ENCODE data around the gene CD2AP. TPM values are rescaled to one million over a fixed set of nuclear protein-coding genes. Genes with fewer than 3 reads are reported as not detected.

CD2AP gene
- total RNA-seq, 1 donor from 2014 or later: 40.3 TPM

DNA sequence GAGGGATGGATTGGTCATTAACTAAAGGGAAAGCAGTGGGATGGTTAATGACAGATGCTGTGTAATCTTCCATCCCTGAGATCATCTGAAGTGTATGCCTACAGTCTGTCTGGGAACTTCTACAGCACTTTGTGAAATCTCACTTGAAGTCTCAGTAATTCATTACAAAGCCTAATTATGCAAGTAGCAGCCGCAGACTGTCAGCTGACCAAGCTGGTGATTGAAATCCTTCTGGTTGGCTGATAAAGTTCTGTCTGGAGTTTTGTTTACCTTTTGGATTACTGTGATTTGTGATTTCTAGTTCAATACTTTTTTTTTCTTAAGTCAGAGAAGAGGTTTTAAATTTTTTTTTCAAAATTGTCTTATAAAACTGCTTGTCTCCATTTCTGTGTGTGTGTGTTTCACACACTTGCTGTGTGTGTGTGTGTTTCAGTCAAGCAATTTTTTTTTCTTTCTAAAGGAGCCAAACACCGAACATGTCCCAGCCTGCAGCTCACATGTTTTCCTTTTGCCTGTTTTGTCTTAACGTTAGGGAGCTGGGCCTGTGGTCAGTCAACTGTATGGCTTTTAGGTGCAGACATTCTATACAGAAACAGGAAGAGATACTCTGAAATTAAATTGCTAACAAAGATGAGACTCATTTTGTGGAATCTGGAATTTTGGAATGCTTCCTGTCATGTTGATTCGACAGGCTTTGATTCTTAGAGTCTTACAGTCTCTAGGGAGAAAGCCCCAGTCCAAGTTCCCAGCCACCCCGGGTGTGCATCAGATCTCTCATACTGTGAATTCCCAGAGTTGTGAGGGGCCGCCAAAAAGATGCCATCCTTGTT lies 192.3 kb downstream of the CD2AP start:
- Mint-ChIP-seq H3K27me3 (ENCODE audit: unreplicated experiment) (peaks cover 4% of the 10 kb centered on the region), H3K9me3 (ENCODE audit: unreplicated experiment) (no peaks in the 10 kb centered on the region), H3K36me3 (ENCODE audit: low read depth, unreplicated experiment) (no peaks in the 10 kb centered on the region), H3K4me3 (ENCODE audit: unreplicated experiment) (no peak overlapping the region), H3K4me1 (ENCODE audit: unreplicated experiment) (peaks cover 6% of the 10 kb centered on the region), H3K27ac (ENCODE audit: unreplicated experiment) (no peak overlapping the region)
- no peak for DNase-seq (ENCODE audit: low spot score)
- TF ChIP-seq, protein P1, sequence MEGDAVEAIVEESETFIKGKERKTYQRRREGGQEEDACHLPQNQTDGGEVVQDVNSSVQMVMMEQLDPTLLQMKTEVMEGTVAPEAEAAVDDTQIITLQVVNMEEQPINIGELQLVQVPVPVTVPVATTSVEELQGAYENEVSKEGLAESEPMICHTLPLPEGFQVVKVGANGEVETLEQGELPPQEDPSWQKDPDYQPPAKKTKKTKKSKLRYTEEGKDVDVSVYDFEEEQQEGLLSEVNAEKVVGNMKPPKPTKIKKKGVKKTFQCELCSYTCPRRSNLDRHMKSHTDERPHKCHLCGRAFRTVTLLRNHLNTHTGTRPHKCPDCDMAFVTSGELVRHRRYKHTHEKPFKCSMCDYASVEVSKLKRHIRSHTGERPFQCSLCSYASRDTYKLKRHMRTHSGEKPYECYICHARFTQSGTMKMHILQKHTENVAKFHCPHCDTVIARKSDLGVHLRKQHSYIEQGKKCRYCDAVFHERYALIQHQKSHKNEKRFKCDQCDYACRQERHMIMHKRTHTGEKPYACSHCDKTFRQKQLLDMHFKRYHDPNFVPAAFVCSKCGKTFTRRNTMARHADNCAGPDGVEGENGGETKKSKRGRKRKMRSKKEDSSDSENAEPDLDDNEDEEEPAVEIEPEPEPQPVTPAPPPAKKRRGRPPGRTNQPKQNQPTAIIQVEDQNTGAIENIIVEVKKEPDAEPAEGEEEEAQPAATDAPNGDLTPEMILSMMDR (IDR thresholded peaks at IDR 0.05; ENCODE audit: unreplicated experiment): no peak

DNA sequence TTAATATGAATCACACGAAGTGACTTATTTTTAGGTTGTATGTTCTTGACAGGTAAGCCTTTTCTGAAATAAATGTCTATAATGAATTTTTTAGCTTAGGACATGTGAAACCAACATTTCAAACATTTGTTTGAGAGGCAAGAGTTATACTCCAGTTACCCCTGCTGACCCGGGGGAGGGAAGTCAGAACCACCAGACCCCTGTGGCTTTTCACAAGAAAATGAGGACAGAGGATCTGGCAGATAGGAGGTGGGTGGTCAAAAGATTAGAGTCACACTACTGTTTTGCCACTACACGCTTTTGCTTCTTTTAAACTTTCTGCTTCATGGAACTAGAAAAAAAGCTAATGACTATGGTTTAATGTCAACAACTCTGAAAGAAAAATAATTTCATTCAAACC lies 193.3 kb downstream of the CD2AP start:
- Mint-ChIP-seq H3K36me3 (ENCODE audit: low read depth, unreplicated experiment) (no peaks in the 10 kb centered on the region), H3K4me3 (ENCODE audit: unreplicated experiment) (no peak overlapping the region), H3K4me1 (ENCODE audit: unreplicated experiment) (peaks cover 6% of the 10 kb centered on the region), H3K27ac (ENCODE audit: unreplicated experiment) (no peak overlapping the region), H3K9me3 (ENCODE audit: unreplicated experiment) (no peaks in the 10 kb centered on the region), H3K27me3 (ENCODE audit: unreplicated experiment) (peaks cover 5% of the 10 kb centered on the region)
- TF ChIP-seq, protein P1 (IDR thresholded peaks at IDR 0.05; ENCODE audit: unreplicated experiment): no peak
- DNase-seq (ENCODE audit: low spot score): no peak

DNA sequence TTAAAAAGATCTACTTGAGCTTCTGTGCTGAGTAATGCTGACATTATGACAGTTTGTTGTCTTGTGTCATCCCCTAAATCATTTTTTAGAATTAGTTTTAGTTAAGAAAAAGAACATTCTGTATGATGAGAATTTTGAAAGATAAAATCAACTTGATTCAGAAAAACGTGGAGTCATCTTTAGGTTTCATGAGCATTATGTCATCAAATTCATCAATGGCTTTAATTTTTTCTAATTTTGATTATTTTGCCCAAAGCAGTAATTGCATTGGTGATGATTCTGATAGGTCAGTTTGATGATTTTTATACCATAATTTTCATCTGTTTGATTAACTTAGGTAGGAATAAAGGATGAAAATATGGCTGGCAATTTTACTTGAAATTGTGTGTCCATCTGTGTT lies 194.2 kb downstream of the CD2AP start:
- no peak for DNase-seq (ENCODE audit: low spot score)
- TF ChIP-seq, protein P1 (IDR thresholded peaks at IDR 0.05; ENCODE audit: unreplicated experiment): no peak
- Mint-ChIP-seq H3K4me3 (ENCODE audit: unreplicated experiment) (no peak overlapping the region), H3K36me3 (ENCODE audit: low read depth, unreplicated experiment) (no peaks in the 10 kb centered on the region), H3K27ac (ENCODE audit: unreplicated experiment) (no peak overlapping the region), H3K27me3 (ENCODE audit: unreplicated experiment) (peaks cover 3% of the 10 kb centered on the region), H3K4me1 (ENCODE audit: unreplicated experiment) (peaks cover 6% of the 10 kb centered on the region), H3K9me3 (ENCODE audit: unreplicated experiment) (no peaks in the 10 kb centered on the region)

DNA sequence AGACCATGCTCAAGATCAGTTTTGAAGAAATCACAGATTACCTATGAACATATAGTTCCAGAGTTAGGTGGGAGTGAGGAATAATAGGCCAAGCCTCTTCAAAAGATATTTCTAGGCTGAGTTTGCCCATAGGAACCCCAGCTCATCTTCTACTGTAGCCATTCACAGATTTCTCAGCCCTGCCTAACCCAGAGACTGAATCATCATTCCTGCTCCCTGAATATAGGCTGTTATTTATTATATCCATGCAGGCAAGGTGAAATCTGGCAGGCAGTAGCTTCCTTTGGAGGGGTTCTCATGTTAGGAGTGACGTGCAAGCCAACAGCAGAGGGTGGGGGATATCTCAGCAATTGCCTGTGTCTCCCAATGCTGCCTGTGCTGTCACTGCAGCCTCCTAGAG lies 195.2 kb downstream of the CD2AP start:
- Mint-ChIP-seq H3K4me1 (ENCODE audit: unreplicated experiment) (peaks cover 6% of the 10 kb centered on the region), H3K9me3 (ENCODE audit: unreplicated experiment) (no peaks in the 10 kb centered on the region)
- TF ChIP-seq, protein P1 (IDR thresholded peaks at IDR 0.05; ENCODE audit: unreplicated experiment): no peak

DNA sequence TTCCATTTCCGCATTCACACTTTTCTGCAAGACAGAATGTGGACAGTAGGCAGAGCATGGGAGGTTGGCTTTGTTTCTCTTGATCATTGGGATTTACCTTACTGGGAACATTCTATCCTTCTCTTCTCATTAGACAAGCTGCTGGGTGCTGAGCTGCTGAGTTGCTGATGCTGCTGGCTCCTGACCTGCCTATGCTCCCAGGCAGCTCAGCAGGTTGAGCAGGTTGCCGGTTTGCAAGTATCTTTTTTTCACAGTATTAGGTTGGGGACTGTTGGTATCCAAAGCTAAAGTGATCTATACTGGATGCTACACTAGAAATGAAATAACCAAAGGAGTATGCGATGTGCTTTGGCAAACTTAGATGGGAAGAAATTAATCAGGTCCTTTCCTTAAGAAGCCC lies 197.1 kb downstream of the CD2AP start:
- no peaks in the 10 kb centered on the region for H3K36me3 Mint-ChIP-seq (ENCODE audit: low read depth, unreplicated experiment)
- no peak overlapping the region for H3K27ac Mint-ChIP-seq (ENCODE audit: unreplicated experiment)
- no peak for DNase-seq (ENCODE audit: low spot score)
- no peak overlapping the region for H3K4me3 Mint-ChIP-seq (ENCODE audit: unreplicated experiment)
- H3K27me3 Mint-ChIP-seq (ENCODE audit: unreplicated experiment): peaks cover 3% of the 10 kb centered on the region
- H3K9me3 Mint-ChIP-seq (ENCODE audit: unreplicated experiment): no peaks in the 10 kb centered on the region
- H3K4me1 Mint-ChIP-seq (ENCODE audit: unreplicated experiment): peaks cover 6% of the 10 kb centered on the region
- TF ChIP-seq, protein P1 (IDR thresholded peaks at IDR 0.05; ENCODE audit: unreplicated experiment): no peak

More for the DNA sequence above, 195.2 kb downstream of the CD2AP start:
- no peak for DNase-seq (ENCODE audit: low spot score)
- Mint-ChIP-seq H3K27me3 (ENCODE audit: unreplicated experiment) (peaks cover 3% of the 10 kb centered on the region), H3K4me3 (ENCODE audit: unreplicated experiment) (no peak overlapping the region), H3K27ac (ENCODE audit: unreplicated experiment) (no peak overlapping the region), H3K36me3 (ENCODE audit: low read depth, unreplicated experiment) (no peaks in the 10 kb centered on the region)

Measured in endothelial cell (in vitro differentiated cells).